Esophagus muscularis mucosa (tissue), 3 donors: ENCODE data around the gene SSBP2.

Experiments
- CTCF ChIP-seq, 3 experiments: fragments of 200-600 bp in 2 of 3; fragments of 450-650 bp in 1 of 3; sonication (generic) in 2 of 3; IDR thresholded peaks; one replicate each; pipeline ENCODE4 v1.5.1; 2017 to 2019; ENCODE audit warnings: antibody characterized with exemption in 3 of 3, mild to moderate bottlenecking in 2 of 3, moderate library complexity in 1 of 3
- POLR2A ChIP-seq: fragments of 450-650 bp; IDR thresholded peaks from one replicate; pipeline ENCODE4 v1.6.1; 2017; ENCODE audit warnings: antibody characterized with exemption, moderate library complexity, mild to moderate bottlenecking, low read depth

- TF ChIP-seq CTCF (IDR thresholded peaks at IDR 0.05) (no peak), POLR2A (no peak)
These were observed 18.1 kb upstream of the SSBP2 start for GRCh38 chr5:81768935-81769452.
